Gastroesophageal sphincter (tissue), 3 donors: ENCODE results near the gene DIPK2A.

Source experiments
- EP300 ChIP-seq: sonication (generic); formaldehyde crosslinking; IDR thresholded peaks from one replicate; pipeline ENCODE4 v1.6.1; 2017; ENCODE audit warnings: antibody characterized with exemption, mild to moderate bottlenecking
- POLR2A ChIP-seq, 2 donors: fragments of 450-650 bp; IDR thresholded peaks; one replicate each; pipeline ENCODE4 v1.6.1; 2017; ENCODE audit warnings: antibody characterized with exemption in 2 of 2, mild to moderate bottlenecking in 2 of 2, moderate library complexity in 1 of 2
- POLR2AphosphoS5 ChIP-seq: sonication (generic); formaldehyde crosslinking; IDR thresholded peaks from one replicate; pipeline ENCODE4 v1.6.1; 2017; ENCODE audit warnings: antibody characterized with exemption
- TF ChIP-seq, protein P1 (sequence below), 4 experiments: fragments of 200-600 bp in 2 of 4; fragments of 450-650 bp in 2 of 4; sonication (generic) in 1 of 4; IDR thresholded peaks; one replicate each; pipeline ENCODE4 v1.5.1; 2017 to 2019; ENCODE audit warnings: antibody characterized with exemption in 4 of 4, mild to moderate bottlenecking in 2 of 4, moderate library complexity in 2 of 4

DNA sequence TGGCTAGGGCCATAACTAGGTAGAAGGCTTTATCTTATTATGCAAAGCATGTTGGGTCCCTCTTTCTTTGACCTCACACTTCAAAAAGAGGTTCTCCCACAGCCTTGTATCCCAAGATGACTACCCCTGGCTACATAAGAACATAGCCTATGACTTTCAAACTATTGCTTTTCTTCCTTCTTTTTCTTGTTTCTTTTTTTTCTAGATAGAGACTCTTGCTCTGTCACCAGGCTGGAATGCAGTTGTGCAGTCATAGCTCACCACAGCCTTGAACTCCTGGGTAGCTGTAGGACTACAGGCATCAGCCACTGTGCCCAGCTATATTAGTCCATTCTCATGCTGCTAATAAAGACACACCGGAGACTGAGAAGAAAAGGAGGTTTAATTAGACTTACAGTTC is 47.2 kb downstream of the DIPK2A start:
- TF ChIP-seq, protein P1, sequence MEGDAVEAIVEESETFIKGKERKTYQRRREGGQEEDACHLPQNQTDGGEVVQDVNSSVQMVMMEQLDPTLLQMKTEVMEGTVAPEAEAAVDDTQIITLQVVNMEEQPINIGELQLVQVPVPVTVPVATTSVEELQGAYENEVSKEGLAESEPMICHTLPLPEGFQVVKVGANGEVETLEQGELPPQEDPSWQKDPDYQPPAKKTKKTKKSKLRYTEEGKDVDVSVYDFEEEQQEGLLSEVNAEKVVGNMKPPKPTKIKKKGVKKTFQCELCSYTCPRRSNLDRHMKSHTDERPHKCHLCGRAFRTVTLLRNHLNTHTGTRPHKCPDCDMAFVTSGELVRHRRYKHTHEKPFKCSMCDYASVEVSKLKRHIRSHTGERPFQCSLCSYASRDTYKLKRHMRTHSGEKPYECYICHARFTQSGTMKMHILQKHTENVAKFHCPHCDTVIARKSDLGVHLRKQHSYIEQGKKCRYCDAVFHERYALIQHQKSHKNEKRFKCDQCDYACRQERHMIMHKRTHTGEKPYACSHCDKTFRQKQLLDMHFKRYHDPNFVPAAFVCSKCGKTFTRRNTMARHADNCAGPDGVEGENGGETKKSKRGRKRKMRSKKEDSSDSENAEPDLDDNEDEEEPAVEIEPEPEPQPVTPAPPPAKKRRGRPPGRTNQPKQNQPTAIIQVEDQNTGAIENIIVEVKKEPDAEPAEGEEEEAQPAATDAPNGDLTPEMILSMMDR (IDR thresholded peaks at IDR 0.05), result no peak
- TF ChIP-seq POLR2AphosphoS5 (no peak), POLR2A (IDR thresholded peaks at IDR 0.05) (no peak), EP300 (no peak)
